H1 (cell line): ENCODE data around the gene UGGT2. TPM values are rescaled to one million over a fixed set of nuclear protein-coding genes. Genes with fewer than 3 reads are reported as not detected.

Experiments used
- CTCF ChIA-PET: fragments of 300-600 bp; sonication (Branson Sonifier 250); formaldehyde crosslinking; loops from one replicate; lab custom pipeline; 2021; ENCODE audit not compliant: partially characterized antibody; lab: Charles Lee
- POLR2A ChIA-PET: fragments of 300-600 bp; sonication (Branson Sonifier 250); formaldehyde crosslinking; loops from one replicate; lab custom pipeline; 2021; ENCODE audit warnings: inconsistent platforms; ENCODE audit not compliant: partially characterized antibody; lab: Charles Lee
- DNase-seq, 2 experiments: peaks; one replicate each; pipeline versions ENCODE4 v3.0.0 to v3.0.0-alpha.2; 2010 to 2022; ENCODE audit warnings: low spot score in 2 of 2, low read depth in 1 of 2, mixed read lengths in 1 of 2
- FAIRE-seq: peaks from 2 replicates; lab custom pipeline; 2011; peaks lifted over from hg19 to GRCh38; lab: Jason Lieb, UNC
- H2AFZ ChIP-seq: 2 replicates; pipeline ENCODE4 v1.8.1; 2012; ENCODE audit warnings: low read length, inconsistent platforms
- H2AK5ac ChIP-seq: 2 replicates; pipeline ENCODE4 v1.6.1; 2013; ENCODE audit warnings: low read depth, low read length
- H2BK120ac ChIP-seq: replicated peaks from 2 replicates; pipeline ENCODE3; 2013; ENCODE audit warnings: low read depth, low read length, inconsistent platforms
- H2BK12ac ChIP-seq: 2 replicates; pipeline ENCODE4 v1.6.1; 2013; ENCODE audit warnings: low read depth, low read length
- H2BK15ac ChIP-seq: 2 replicates; pipeline ENCODE4 v1.6.1; 2013; ENCODE audit warnings: low read length
- H2BK20ac ChIP-seq: 2 replicates; pipeline ENCODE4 v1.6.1; 2013; ENCODE audit warnings: low read length
- H2BK5ac ChIP-seq: 2 replicates; pipeline ENCODE4 v1.6.1; 2013; ENCODE audit warnings: low read depth, low read length
- H3K14ac ChIP-seq: 2 replicates; pipeline ENCODE4 v1.6.1; 2013; ENCODE audit warnings: inconsistent platforms; ENCODE audit not compliant: insufficient read length
- H3K18ac ChIP-seq: 2 replicates; pipeline ENCODE4 v1.6.1; 2013; ENCODE audit warnings: low read length; ENCODE audit errors: extremely low read depth
- H3K23ac ChIP-seq: 2 replicates; pipeline ENCODE4 v1.6.1; 2013; ENCODE audit warnings: inconsistent platforms; ENCODE audit not compliant: insufficient read length
- H3K23me2 ChIP-seq: 2 replicates; pipeline ENCODE4 v1.6.1; 2013; ENCODE audit warnings: low read depth, low read length
- H3K27ac ChIP-seq: 2 replicates; pipeline ENCODE4 v1.6.1; 2011; ENCODE audit warnings: low read depth, low read length, inconsistent platforms
- H3K27me3 ChIP-seq, 4 experiments: replicated peaks in 1 of 4; 1 replicate in 1 of 4; 2 replicates in 3 of 4; pipeline versions ENCODE4 v1.6.1 to v1.8.1; 2011 to 2013; ENCODE audit warnings: low read length in 3 of 4, mild to moderate bottlenecking in 3 of 4, inconsistent platforms in 2 of 4, mixed read lengths in 2 of 4, moderate library complexity in 1 of 4; ENCODE audit not compliant: control insufficient read depth in 3 of 4, insufficient read depth in 3 of 4; ENCODE audit errors: extremely low read depth in 1 of 4
- H3K36me3 ChIP-seq, 4 experiments: 2 replicates each; pipeline versions ENCODE4 v1.6.1 to v1.8.1; 2011 to 2013; ENCODE audit warnings: mild to moderate bottlenecking in 4 of 4, low read length in 3 of 4, moderate library complexity in 2 of 4, control low read depth in 1 of 4, inconsistent platforms in 1 of 4; ENCODE audit not compliant: insufficient read depth in 4 of 4, control insufficient read depth in 2 of 4
- H3K4ac ChIP-seq: replicated peaks from 2 replicates; pipeline ENCODE3; 2013; ENCODE audit warnings: low read length, low read depth, mixed read lengths, inconsistent platforms; ENCODE audit not compliant: insufficient read length
- H3K4me1 ChIP-seq, 4 experiments: replicated peaks in 1 of 4; 1 replicate in 1 of 4; 2 replicates in 3 of 4; pipeline versions ENCODE4 v1.6.1 to v1.8.1; 2011 to 2013; ENCODE audit warnings: low read length in 3 of 4, inconsistent platforms in 2 of 4, mixed read lengths in 1 of 4; ENCODE audit not compliant: insufficient read depth in 4 of 4, control insufficient read depth in 3 of 4
- H3K4me2 ChIP-seq, 2 experiments: 2 replicates each; pipeline versions ENCODE4 v1.6.1 to v1.8.1; 2011 to 2013; ENCODE audit warnings: low read depth in 2 of 2, low read length in 2 of 2, control low read depth in 1 of 2, inconsistent platforms in 1 of 2, mild to moderate bottlenecking in 1 of 2; ENCODE audit not compliant: insufficient read depth in 1 of 2
- H3K4me3 ChIP-seq, 4 experiments: fragments of 200-600, 300-600 bp in 1 of 4; sonication (generic), shearing (Covaris generic), sonication (Bioruptor Twin) in 1 of 4; 2 replicates each; pipeline versions ENCODE4 v1.5.1 to v1.8.1; 2011 to 2016; ENCODE audit warnings: low read length in 4 of 4, low read depth in 3 of 4, control low read depth in 2 of 4, inconsistent platforms in 2 of 4, mild to moderate bottlenecking in 2 of 4, mixed read lengths in 1 of 4, moderate library complexity in 1 of 4; ENCODE audit not compliant: insufficient read depth in 2 of 4; ENCODE audit errors: extremely low read depth in 1 of 4
- H3K56ac ChIP-seq: replicated peaks from 2 replicates; pipeline ENCODE3; 2013; ENCODE audit warnings: low read depth, mild to moderate bottlenecking, mixed read lengths, low read length, inconsistent platforms; ENCODE audit not compliant: insufficient read length
- H3K79me1 ChIP-seq: 2 replicates; pipeline ENCODE4 v1.6.1; 2013; ENCODE audit warnings: low read depth, low read length, control low read depth
- H3K79me2 ChIP-seq, 2 experiments: 2 replicates each; pipeline versions ENCODE4 v1.6.1 to v1.8.1; 2012 to 2013; ENCODE audit warnings: low read length in 2 of 2, mild to moderate bottlenecking in 2 of 2, inconsistent platforms in 1 of 2; ENCODE audit not compliant: insufficient read depth in 2 of 2, control insufficient read depth in 1 of 2
- H3K9ac ChIP-seq, 4 experiments: replicated peaks in 1 of 4; 1 replicate in 1 of 4; 2 replicates in 3 of 4; pipeline versions ENCODE4 v1.6.1 to v1.8.1; 2011 to 2013; ENCODE audit warnings: low read depth in 3 of 4, low read length in 3 of 4, control low read depth in 2 of 4, mild to moderate bottlenecking in 2 of 4, moderate library complexity in 2 of 4, inconsistent platforms in 1 of 4; ENCODE audit errors: extremely low read depth in 1 of 4
- H3K9me3 ChIP-seq, 2 experiments: 2 replicates each; pipeline versions ENCODE4 v1.6.1 to v1.8.1; 2012 to 2013; ENCODE audit warnings: mild to moderate bottlenecking in 2 of 2, moderate library complexity in 2 of 2, control low read depth in 1 of 2, inconsistent platforms in 1 of 2, low read depth in 1 of 2, low read length in 1 of 2, mixed read lengths in 1 of 2; ENCODE audit not compliant: insufficient read depth in 2 of 2
- H4K20me1 ChIP-seq, 2 experiments: replicated peaks in 1 of 2; 2 replicates each; pipeline versions ENCODE3 to v1.8.1; 2011 to 2013; ENCODE audit warnings: inconsistent platforms in 2 of 2, low read length in 2 of 2, mild to moderate bottlenecking in 1 of 2; ENCODE audit not compliant: insufficient read depth in 2 of 2, control insufficient read depth in 1 of 2
- H4K5ac ChIP-seq: 2 replicates; pipeline ENCODE4 v1.6.1; 2013; ENCODE audit warnings: low read length, low read depth, mixed read lengths, inconsistent platforms; ENCODE audit not compliant: insufficient read length
- H4K8ac ChIP-seq: 2 replicates; pipeline ENCODE4 v1.8.0; 2013; ENCODE audit warnings: mild to moderate bottlenecking, moderate library complexity, low read length, inconsistent platforms; ENCODE audit not compliant: insufficient read depth; ENCODE audit errors: extremely low read depth
- H4K91ac ChIP-seq: replicated peaks from 2 replicates; pipeline ENCODE3; 2013; ENCODE audit warnings: low read length, mixed read lengths, inconsistent platforms; ENCODE audit not compliant: insufficient read length
- ATF3 ChIP-seq: IDR thresholded peaks from 2 replicates; pipeline ENCODE4 v1.6.1; 2011; ENCODE audit warnings: low read depth, mild to moderate bottlenecking, low read length; ENCODE audit not compliant: insufficient read depth
- CEBPB ChIP-seq: IDR thresholded peaks from 2 replicates; pipeline ENCODE4 v1.6.1; 2012; ENCODE audit warnings: low read depth, low read length
- E2F6 ChIP-seq: IDR thresholded peaks from 2 replicates; pipeline ENCODE4 v1.6.1; 2012; ENCODE audit warnings: inconsistent platforms
- EGR1 ChIP-seq: IDR thresholded peaks from 2 replicates; pipeline ENCODE4 v1.6.1; 2011; ENCODE audit warnings: low read depth, low read length, borderline replicate concordance
- HDAC2 ChIP-seq, 2 experiments: fragments of 300-600 bp in 1 of 2; sonication (generic) in 1 of 2; IDR thresholded peaks; 2 replicates each; pipeline ENCODE4 v1.6.1; 2011 to 2012; ENCODE audit warnings: low read depth in 2 of 2, low read length in 2 of 2, mild to moderate bottlenecking in 2 of 2, moderate library complexity in 2 of 2, borderline replicate concordance in 1 of 2, inconsistent platforms in 1 of 2
- PHF8 ChIP-seq: fragments of 200-600 bp; sonication (generic); conservative IDR thresholded peaks from 2 replicates; pipeline ENCODE4 v1.7.1; 2012; ENCODE audit warnings: low read depth, mild to moderate bottlenecking, inconsistent platforms, low read length, moderate library complexity
- RAD21 ChIP-seq, 2 experiments: IDR thresholded peaks in 1 of 2; conservative IDR thresholded peaks in 1 of 2; 2 replicates each; pipeline ENCODE4 v1.6.1; 2011; ENCODE audit warnings: low read depth in 2 of 2, low read length in 2 of 2, improper control_type of control experiment in 1 of 2, inconsistent platforms in 1 of 2, mild to moderate bottlenecking in 1 of 2, moderate library complexity in 1 of 2
- RFX5 ChIP-seq: IDR thresholded peaks from 2 replicates; pipeline ENCODE4 v1.6.1; 2011; ENCODE audit warnings: low read depth, low read length, improper control_type of control experiment, borderline replicate concordance
- RXRA ChIP-seq: IDR thresholded peaks from 2 replicates; pipeline ENCODE4 v1.6.1; 2011; ENCODE audit warnings: low read depth, mild to moderate bottlenecking, low read length, moderate library complexity; ENCODE audit not compliant: insufficient read depth
- SIX5 ChIP-seq: IDR thresholded peaks from 2 replicates; pipeline ENCODE4 v1.6.1; 2011; ENCODE audit warnings: mild to moderate bottlenecking, low read depth, low read length
- SRF ChIP-seq: IDR thresholded peaks from 2 replicates; pipeline ENCODE4 v1.6.1; 2011; ENCODE audit warnings: mild to moderate bottlenecking, low read depth, low read length, moderate library complexity
- SUZ12 ChIP-seq: fragments of 200-600 bp; sonication (generic); IDR thresholded peaks from 2 replicates; pipeline ENCODE4 v1.6.1; 2012; ENCODE audit warnings: mild to moderate bottlenecking, inconsistent platforms, low read length, moderate library complexity, mixed read lengths
- whole genome bisulfite sequencing, 2 experiments: shearing (Covaris generic) in 1 of 2; methylation state at CpG; one replicate each; pipeline versions ENCODE4 v1.1.6 to v1.1.7; 2013 to 2015; ENCODE audit warnings: low lambda C conversion rate in 2 of 2, mixed read lengths in 2 of 2, inconsistent platforms in 1 of 2, low coverage in 1 of 2, missing lambda C conversion rate in 1 of 2; ENCODE audit not compliant: insufficient replicate concordance in 2 of 2, insufficient coverage in 1 of 2, insufficient read length in 1 of 2; ENCODE audit errors: extremely low coverage in 1 of 2, missing lambda C conversion rate in 1 of 2; 5-methylcytosine and 5-hydroxymethylcytosine counted together
- polyA plus RNA-seq, 7 experiments: library from polyadenylated mRNA; depleted of rRNA in 3 of 7; stranded (reverse) in 5 of 7; unstranded in 2 of 7; fragments of >200 nt in 5 of 7; fragments of 200-250 nt in 2 of 7; gene quantifications; 1 replicate in 5 of 7; 2 replicates in 1 of 7; 4 replicates in 1 of 7; pipeline versions ENCODE4 v1.2.1 to v1.2.3, GENCODE V29; 2011 to 2013; ENCODE audit warnings: missing spikeins in 2 of 7, mixed read lengths in 2 of 7
- total RNA-seq: library from RNA; stranded (reverse); fragmentation: NEBNext Ultra II Directional; extraction: Animal tissue kit (Norgen Biotek cat#: 25700); gene quantifications from 2 replicates; pipeline ENCODE4 v1.2.1, GENCODE V29; 2021

Gene UGGT2
- total and polyA plus RNA-seq, 2 of the 8 experiments (the other 6 are each of a cell fraction or from before 2014, with no cell fraction given): 5.9 to 25.1 TPM

- no peaks in the 10 kb centered on the region for H3K23me2 ChIP-seq
- H2BK15ac ChIP-seq: no peak overlapping the region
- 88% methylated on average over 4 of the region's 4 CpGs; no CpG with 5 or more reads in 1 of the 2 experiments for WGBS, 2 experiments
- H2AK5ac ChIP-seq: no peak overlapping the region
- DNase-seq (no peak), FAIRE-seq (no peak)
- no peak overlapping the region for H2BK120ac ChIP-seq
- no peaks in the 10 kb centered on the region for H3K9me3 ChIP-seq
- H2BK5ac ChIP-seq: no peak overlapping the region
- no peak overlapping the region for H3K23ac ChIP-seq
- ChIA-PET CTCF (interaction anchor here (0.7 to 1.9 kb wide), 5 partner anchors 9 to 75 kb away, joined by 3 to 7 read pairs (median 4); no protein-coding TSS in a partner anchor), POLR2A (interaction anchor here (1.3 kb wide), 1 partner anchor 63 kb away, joined by 3 read pairs; no protein-coding TSS in a partner anchor)
- no peak overlapping the region for H3K18ac ChIP-seq
- no peaks in the 10 kb centered on the region for H3K27me3 ChIP-seq
- H3K79me1 ChIP-seq: no peaks in the 10 kb centered on the region
- H3K9ac ChIP-seq: no peak overlapping the region
- no peaks in the 10 kb centered on the region for H3K79me2 ChIP-seq
- H3K14ac ChIP-seq: no peak overlapping the region
- H2AFZ ChIP-seq: no peak overlapping the region
- no peak overlapping the region for H4K91ac ChIP-seq
- no peak overlapping the region for H3K56ac ChIP-seq
- H4K8ac ChIP-seq: no peak overlapping the region
- H3K36me3 ChIP-seq: no peaks in the 10 kb centered on the region
- no peaks in the 10 kb centered on the region for H3K4me1 ChIP-seq
- no peak overlapping the region for H2BK20ac ChIP-seq
- H3K4me3 ChIP-seq: no peak overlapping the region
- no peak overlapping the region for H3K27ac ChIP-seq
- H4K20me1 ChIP-seq: no peaks in the 10 kb centered on the region
- H3K4ac ChIP-seq: no peak overlapping the region
- no peak overlapping the region for H2BK12ac ChIP-seq
- H3K4me2 ChIP-seq: no peak overlapping the region
- no peak overlapping the region for H4K5ac ChIP-seq
- TF ChIP-seq RAD21 (IDR thresholded peaks at IDR 0.05 in 1 of 2, conservative IDR thresholded peaks at IDR 0.05 in 1 of 2; ENCODE audit: low read depth in 2 of 2, low read length in 2 of 2) (no peak), RFX5 (no peak), E2F6 (no peak), SUZ12 (no peak), SIX5 (no peak), RXRA (no peak), EGR1 (no peak), CEBPB (no peak), SRF (no peak), PHF8 (no peak), HDAC2 (IDR thresholded peaks at IDR 0.05; ENCODE audit: borderline replicate concordance in 1 of 2, low read depth in 2 of 2, low read length in 2 of 2) (no peak), ATF3 (no peak)
Measured at GRCh38 chr13:95982144-95982543, 71.1 kb downstream of the UGGT2 start.
